Head of caudate nucleus (tissue), 42 donors: Measurements from ENCODE around the gene SSTR5.

ENCODE experiments used
- DNase-seq, 42 donors: peaks; one replicate each; pipeline versions ENCODE4 v3.0.0 to v3.0.0-alpha.2; 2020 to 2021; ENCODE audit warnings: mixed read lengths in 7 of 42
- intact Hi-C: fragments of 100-400 bp; cut with DNase I; formaldehyde crosslinking; loops from one replicate; pipeline ENCODE4 v1.15.0; 2022

The SSTR5 gene

DNA sequence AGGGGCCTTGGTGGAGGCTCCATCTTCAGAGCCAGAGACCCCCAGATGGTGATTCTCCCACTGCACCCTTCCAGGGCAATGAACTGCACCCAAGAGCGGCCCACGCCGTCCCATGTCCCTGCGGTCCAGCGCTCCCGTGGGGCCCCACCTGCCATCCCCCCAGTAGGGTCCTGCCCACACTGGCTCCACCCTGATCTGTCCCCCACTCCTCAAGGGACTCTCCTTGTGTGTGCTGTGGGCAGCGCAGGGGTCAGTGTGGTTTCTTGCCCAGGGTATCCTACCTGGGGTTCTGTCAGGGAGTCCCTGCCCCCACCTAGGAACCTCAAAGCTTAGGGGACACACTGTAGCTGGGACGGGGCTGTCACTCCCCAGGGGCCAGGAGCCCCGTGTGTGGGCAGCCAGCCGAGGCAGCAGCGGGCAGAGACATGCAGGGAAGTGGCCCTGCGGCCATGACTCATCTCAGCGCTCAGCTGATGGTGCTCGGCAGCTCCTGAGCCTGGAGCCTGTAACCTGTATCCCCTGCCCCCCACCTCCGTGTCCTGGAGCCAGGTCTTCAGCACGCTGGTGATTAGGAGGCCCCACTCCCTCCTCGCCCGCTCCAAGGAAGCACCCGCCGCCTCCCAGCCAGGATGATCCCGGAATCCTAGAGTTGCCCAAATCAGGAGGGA, 35.7 kb upstream of the SSTR5 start:
- intact Hi-C loops, result no loop called here
- DNase-seq, result peak in 3 of 42 donors; percentile 46 to 62 (median 55)

DNA sequence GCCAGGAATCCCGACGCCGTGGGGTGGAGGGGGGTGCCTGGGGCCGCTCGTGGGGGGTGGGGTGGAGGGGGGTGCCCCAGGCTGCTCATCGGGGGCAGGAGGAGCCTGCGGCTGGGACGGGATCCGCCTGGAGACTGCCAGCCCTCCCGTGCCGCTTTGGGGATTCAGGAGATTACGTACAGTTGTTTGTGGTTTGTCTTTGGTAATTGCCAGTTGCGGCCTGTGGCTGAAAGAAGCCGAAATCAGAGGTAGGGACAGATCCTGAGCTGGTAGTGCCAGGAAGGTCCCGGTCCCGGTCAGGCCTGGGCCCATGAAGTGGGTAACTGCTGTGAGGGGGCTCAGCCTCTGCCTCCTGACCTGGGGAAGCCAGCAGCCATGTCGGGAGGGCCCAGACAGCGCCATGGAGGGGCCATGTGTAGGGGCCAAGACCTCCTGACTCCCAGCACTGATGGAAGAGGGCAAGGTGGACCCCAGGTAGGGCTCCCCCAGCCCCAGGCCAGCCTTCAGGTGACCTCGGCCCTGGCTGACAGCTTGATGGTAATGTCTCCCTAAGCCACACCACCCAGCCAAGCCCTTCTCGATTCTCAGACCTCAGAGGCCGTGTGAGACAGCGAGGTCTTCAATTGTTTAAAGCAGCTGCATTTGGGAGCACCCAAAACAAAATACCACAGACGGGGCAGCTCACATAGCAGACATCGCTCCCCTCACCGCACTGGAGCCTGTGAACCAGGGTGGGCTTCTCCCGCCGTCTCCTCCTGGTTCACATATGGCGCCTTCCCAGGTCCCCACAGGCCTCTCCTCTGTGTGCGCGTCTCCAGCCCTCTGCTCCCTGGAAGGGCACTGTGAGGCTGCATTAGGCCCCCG, 34.9 kb upstream of the SSTR5 start:
- no peak for DNase-seq
- intact Hi-C loops, result no loop called here

- intact Hi-C loops, result no loop called here
- DNase-seq, result no peak
Observed at GRCh38 chr16:1038932-1039331, 33.6 kb upstream of the SSTR5 start.

DNA sequence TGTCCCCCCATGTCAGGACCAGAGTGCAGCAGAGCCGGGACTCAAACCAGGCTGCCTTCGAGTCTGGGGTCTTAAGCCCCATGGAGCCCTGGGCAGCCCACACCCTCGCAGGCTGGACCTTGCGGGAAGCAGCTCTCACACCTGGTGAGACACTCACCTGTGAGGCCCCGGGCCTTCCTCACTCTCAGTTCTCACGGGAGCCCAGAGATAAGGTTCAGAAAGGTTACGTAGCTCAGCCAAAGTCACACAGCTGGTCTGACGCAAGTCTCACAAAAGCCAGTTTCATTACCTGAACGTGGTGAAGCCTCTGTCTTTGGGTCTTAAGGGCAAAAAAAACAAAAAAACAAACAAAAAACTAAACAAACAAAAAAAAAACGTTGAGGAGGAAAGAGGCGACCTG, 32.8 kb upstream of the SSTR5 start:
- no peak for DNase-seq
- intact Hi-C loops, result no loop called here

DNA sequence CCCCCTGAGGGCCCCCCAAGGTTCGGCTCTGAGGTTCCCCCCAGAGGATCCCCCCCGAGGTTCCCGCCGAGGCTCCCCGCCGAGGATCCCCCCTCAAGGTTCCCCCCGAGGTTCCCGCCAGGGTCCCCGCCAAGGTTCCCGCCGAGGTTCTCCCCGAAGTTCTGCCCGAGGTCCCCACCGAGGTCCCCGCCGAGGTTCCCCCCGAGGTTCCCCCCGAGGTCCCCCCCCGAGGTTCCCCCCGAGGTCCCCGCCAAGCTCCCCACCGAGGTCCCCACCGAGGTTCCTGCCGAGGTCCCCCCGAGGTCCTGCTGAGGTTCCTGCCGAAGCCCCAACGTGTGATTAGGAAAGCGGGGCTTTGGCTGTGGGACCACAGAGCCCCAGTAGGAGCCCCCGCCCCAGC, 32.2 kb upstream of the SSTR5 start:
- DNase-seq, result no peak
- intact Hi-C loops, result no loop called here

- DNase-seq, result no peak
- intact Hi-C loops, result no loop called here
Observed at GRCh38 chr16:1042049-1042744, 30.4 kb upstream of the SSTR5 start.

DNA sequence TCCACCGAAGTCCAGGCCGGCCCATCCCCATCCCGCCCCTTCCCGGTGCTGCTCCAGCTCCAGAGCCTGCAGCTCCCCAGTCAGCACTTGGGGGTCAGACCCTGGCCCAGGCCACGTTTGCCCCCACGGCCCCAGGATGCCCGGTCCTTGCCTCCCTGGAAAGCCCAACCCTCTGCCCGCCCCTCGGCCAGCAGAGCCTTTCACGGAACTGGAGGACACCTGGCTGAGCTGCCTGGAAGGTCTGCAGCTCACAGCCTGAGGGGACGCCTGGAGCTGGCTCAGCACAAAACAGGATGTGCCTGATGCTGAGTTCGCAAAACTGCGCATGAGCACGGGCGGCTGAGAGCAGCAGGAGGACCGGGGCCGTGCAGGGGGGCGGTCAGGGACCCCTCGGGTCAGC, 29.7 kb upstream of the SSTR5 start:
- peak in 1 of 42 donors; percentile 16 for DNase-seq
- intact Hi-C loops, result no loop called here

DNA sequence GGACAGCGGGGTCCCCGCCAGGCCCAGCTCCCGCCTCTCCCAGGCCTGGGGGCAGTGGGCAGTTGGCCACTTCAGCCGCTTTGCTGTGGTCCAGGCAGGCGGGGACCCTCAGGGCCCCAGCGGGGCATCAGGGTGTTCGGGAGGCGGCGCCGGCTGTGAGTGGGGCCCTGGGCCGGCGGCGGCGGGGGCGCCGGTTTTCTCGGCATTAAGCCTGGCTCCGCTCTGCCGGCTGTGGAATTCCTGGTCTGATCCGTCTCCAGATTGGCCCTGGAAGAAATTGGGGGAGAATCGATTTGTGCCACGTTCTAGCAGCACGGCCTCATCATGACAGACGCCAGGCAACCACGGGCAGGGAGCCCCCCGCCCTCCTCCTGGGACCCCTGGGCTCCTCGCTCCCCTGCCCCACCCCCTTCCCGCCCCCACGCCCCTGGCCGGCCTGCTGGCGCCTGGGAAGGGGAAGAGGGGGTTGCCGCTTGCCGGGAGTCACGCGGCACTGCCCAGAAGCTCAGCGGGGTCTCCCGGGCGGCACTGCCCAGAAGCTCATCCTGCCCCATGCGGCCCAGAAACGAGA, 28.6 kb upstream of the SSTR5 start:
- no peak for DNase-seq
- intact Hi-C loops, result no loop called here

DNA sequence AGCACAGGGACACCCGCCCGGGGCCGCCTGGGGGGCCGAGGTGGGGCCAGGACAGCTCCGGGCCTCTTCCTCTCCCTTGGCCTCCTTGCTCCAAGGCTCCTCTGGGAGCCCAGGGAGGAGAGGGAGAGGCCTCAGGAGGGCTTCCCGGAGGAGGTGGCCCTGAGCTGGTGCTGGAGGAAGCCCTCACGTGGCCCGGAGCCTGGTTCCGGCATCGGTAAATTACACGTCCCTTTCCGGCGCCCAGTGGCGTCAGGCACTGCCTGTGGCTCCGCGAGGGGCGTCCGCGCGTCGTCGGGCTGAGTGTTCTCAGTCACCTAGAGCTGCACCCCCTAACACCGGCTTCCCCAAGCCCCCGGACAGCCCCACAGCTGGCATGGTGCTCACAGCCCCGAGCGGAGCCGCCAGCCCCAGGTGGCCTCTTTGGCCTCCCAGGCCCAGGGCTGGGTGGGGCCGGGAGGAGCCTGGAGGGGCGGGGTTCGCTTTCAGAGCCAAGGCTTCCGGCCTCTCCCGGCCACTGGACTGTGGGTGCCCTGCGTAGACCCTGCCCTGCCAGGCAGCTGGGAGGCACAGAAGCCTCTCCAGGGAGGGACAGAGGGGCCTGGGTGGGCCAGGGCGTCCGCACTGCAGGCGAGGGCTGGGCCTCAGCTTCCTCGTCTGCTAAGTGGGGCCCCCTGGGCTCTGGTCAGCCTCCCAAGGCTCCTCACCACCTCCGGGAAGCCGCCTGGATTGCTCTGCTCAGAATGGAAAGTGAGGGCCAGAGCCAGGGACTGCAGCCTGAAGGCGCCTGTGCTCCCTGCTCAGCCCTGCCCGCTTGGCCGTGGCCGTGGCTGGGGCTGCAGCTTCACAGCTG, 27.9 kb upstream of the SSTR5 start:
- DNase-seq, result no peak
- intact Hi-C loops, result no loop called here

GRCh38 chr16:1045310-1045992, 27.1 kb upstream of the SSTR5 start:
- intact Hi-C loops, result no loop called here

GRCh38 chr16:1045993-1046911, 26.3 kb upstream of the SSTR5 start:
- peak; percentile 80 to 96 (median 91) for DNase-seq
- intact Hi-C loops, result no loop called here

More at GRCh38 chr16:1045310-1045992, 27.1 kb upstream of the SSTR5 start:
- DNase-seq, result peak in 26 of 42 donors; percentile 23 to 80 (median 54)

- DNase-seq, result no peak
- intact Hi-C loops, result no loop called here
Observed at GRCh38 chr16:1047123-1047522, 25.4 kb upstream of the SSTR5 start.

GRCh38 chr16:1047801-1048200, 24.7 kb upstream of the SSTR5 start:
- intact Hi-C loops, result loop anchor here (2.0 kb wide), 1 partner anchor 63 kb away; no protein-coding TSS in a partner anchor
- no peak for DNase-seq

DNA sequence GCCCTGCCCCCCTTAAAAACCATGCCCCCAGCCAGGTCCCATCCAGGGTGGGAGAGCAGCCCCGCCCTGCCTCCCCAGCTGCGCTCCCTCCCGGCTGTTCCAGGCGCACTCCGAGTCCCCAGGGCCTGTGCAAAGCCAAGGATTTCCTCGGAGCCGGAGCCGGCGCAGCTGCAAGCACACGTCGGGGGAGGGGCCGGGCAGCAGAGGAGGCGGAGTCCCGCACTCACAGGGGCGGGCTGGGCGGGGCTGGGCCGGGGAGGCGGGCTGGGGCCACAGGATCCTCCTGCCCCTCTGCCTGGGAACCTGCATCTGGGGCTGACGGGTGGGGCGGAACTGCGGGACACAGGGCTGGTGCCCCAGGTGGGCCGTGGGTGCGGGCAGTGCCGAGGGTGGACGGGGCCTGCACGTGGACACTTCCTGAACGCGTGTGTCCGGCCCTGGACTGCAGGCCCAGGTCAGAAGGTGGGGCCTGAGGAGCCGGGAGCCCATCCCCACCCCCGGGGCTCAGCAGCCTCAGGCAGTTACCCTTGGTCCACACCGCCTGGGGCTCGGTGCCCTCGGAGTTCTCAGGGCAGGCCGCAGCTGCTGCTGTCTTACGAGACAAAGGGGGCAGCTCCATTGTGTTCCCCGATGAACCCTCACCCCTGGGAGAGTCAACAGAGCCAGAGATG, 24.0 kb upstream of the SSTR5 start:
- intact Hi-C loops, result loop anchor here (2.0 kb wide), 1 partner anchor 64 kb away; no protein-coding TSS in a partner anchor
- peak; percentile 78 to 95 (median 89) for DNase-seq

DNA sequence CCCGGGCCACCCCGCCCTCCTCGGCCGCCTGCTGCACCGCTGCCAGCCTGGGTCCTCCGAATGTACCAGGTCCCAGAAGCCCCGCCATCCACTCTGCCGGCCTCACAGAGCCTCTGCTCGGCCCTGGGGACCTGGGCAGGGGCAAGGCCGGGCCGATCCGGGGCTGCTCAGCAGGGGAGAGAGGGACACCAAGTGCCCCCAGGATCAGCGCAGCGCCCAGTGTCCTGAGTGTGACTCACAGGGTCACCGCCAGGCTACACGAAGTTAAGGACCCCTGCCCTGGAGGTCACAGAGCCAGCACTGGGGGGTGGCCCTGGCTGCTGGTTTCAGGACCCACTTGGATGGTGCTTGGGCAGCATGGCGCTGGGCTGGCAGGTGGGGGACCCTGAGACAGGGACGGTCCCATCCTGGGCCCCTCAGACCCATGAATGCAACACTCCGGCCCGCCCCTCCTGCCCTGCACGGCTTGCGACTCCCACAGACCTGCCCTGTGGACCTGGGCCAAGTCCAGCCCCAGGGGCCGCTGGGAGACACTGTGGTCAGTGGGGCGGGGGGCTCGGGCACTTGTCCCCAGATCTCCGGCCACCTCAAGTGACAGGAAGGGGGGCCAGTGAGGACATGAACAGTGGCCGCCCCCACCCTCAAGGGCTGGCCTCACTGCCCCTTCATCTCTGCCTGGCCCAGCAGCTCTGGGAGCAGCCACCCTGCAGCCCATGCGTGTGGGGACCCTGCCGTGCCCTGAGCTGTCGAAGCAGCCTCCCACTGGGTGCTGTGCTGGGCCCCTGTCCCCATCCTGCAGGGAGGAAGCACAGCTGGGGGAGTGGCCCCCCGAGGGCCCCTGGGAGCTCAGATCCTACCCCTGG, 23.2 kb upstream of the SSTR5 start:
- DNase-seq, result peak in 3 of 42 donors; percentile 46 to 53 (median 51)
- intact Hi-C loops, result loop anchor here (2.0 kb wide), 1 partner anchor 65 kb away; no protein-coding TSS in a partner anchor

- intact Hi-C loops, result loop anchor here (2.0 kb wide), 1 partner anchor 65 kb away; no protein-coding TSS in a partner anchor
Observed at GRCh38 chr16:1049976-1050247, 22.6 kb upstream of the SSTR5 start.

More at GRCh38 chr16:1049976-1050247, 22.6 kb upstream of the SSTR5 start:
- no peak for DNase-seq
